DOHH2 (cell line): ENCODE data around the gene INSIG1.

Experiments used
- H3F3A ChIP-seq: fragments of 200-600 bp; sonication (generic), shearing (Covaris generic); 2 replicates; pipeline ENCODE4 v1.6.0; 2016; ENCODE audit warnings: antibody characterized with exemption, mild to moderate bottlenecking; ENCODE audit not compliant: control insufficient read depth, insufficient read depth
- H3K27ac ChIP-seq: fragments of 200-600 bp; sonication (generic); 2 replicates; pipeline ENCODE4 v1.5.1; 2014; ENCODE audit warnings: low read depth, mild to moderate bottlenecking, low read length, moderate library complexity
- H3K27me3 ChIP-seq: fragments of 200-600 bp; sonication (generic); 2 replicates; pipeline ENCODE4 v1.6.1; 2014; ENCODE audit warnings: mild to moderate bottlenecking, low read length, mixed read lengths; ENCODE audit not compliant: control insufficient read depth
- H3K36me3 ChIP-seq: fragments of 200-600 bp; sonication (generic); 2 replicates; pipeline ENCODE4 v1.6.1; 2014; ENCODE audit warnings: mild to moderate bottlenecking, low read length, moderate library complexity, mixed read lengths; ENCODE audit not compliant: control insufficient read depth
- H3K4me1 ChIP-seq: fragments of 200-600 bp; sonication (generic); 2 replicates; pipeline ENCODE4 v1.6.1; 2014; ENCODE audit warnings: mild to moderate bottlenecking, low read length, mixed read lengths; ENCODE audit not compliant: control insufficient read depth
- H3K4me2 ChIP-seq: fragments of 200-600 bp; sonication (generic); 2 replicates; pipeline ENCODE4 v1.6.0; 2014; ENCODE audit warnings: mild to moderate bottlenecking, low read length, moderate library complexity
- H3K4me3 ChIP-seq: fragments of 200-600 bp; sonication (generic); 2 replicates; pipeline ENCODE4 v1.5.1; 2014; ENCODE audit warnings: mild to moderate bottlenecking, low read length, mixed read lengths
- H3K79me2 ChIP-seq: fragments of 200-600 bp; sonication (generic); 2 replicates; pipeline ENCODE4 v1.6.1; 2014; ENCODE audit warnings: mild to moderate bottlenecking, low read length, mixed read lengths; ENCODE audit not compliant: control insufficient read depth
- H3K9me2 ChIP-seq: fragments of 200-600 bp; sonication (generic); replicated peaks from 2 replicates; pipeline ENCODE4 v1.6.1; 2014; ENCODE audit warnings: mild to moderate bottlenecking, low read length, mixed read lengths; ENCODE audit not compliant: control insufficient read depth
- H3K9me3 ChIP-seq: fragments of 200-600 bp; sonication (generic); 2 replicates; pipeline ENCODE4 v1.6.1; 2014; ENCODE audit warnings: antibody characterized with exemption, low read length, mixed read lengths; ENCODE audit not compliant: control insufficient read depth, insufficient read depth
- H4K20me1 ChIP-seq: fragments of 200-600 bp; sonication (generic); 2 replicates; pipeline ENCODE4 v1.6.0; 2014; ENCODE audit warnings: low read depth, mild to moderate bottlenecking, antibody characterized with exemption, low read length, moderate library complexity; ENCODE audit not compliant: control insufficient read depth, insufficient read depth
- CTCF ChIP-seq: fragments of 200-600 bp; sonication (generic); IDR thresholded peaks from one replicate; pipeline ENCODE4 v1.5.1; 2014; ENCODE audit warnings: antibody characterized with exemption, mild to moderate bottlenecking, low read depth, low read length; ENCODE audit not compliant: poor library complexity, severe bottlenecking
- EZH2phosphoT487 ChIP-seq: fragments of 200-600 bp; sonication (generic); IDR thresholded peaks from 2 replicates; pipeline ENCODE4 v1.6.1; 2017; ENCODE audit warnings: borderline replicate concordance, mild to moderate bottlenecking, antibody characterized with exemption, low read length, moderate library complexity, mixed read lengths

INSIG1 gene

GRCh38 chr7:155354371-155355048, 56.8 kb downstream of the INSIG1 start:
- Histone ChIP-seq H3K27ac (no peak overlapping the region), H3K27me3 (peaks cover 8% of the 10 kb centered on the region), H3K36me3 (no peaks in the 10 kb centered on the region), H4K20me1 (no peaks in the 10 kb centered on the region), H3K79me2 (no peaks in the 10 kb centered on the region), H3K9me3 (no peaks in the 10 kb centered on the region; the same call in 1 of the 2 replicates), H3K4me3 (no peak overlapping the region), H3F3A (no peaks in the 10 kb centered on the region), H3K4me2 (no peak overlapping the region), H3K9me2 (no peaks in the 10 kb centered on the region), H3K4me1 (peaks cover 1% of the 10 kb centered on the region)
- TF ChIP-seq EZH2phosphoT487: no peak
- TF ChIP-seq CTCF: no peak

GRCh38 chr7:155355176-155355575, 57.5 kb downstream of the INSIG1 start:
- H3K27me3 ChIP-seq: peaks cover 11% of the 10 kb centered on the region

GRCh38 chr7:155355745-155356144, 58.1 kb downstream of the INSIG1 start:
- Histone ChIP-seq H4K20me1 (no peaks in the 10 kb centered on the region), H3K9me3 (no peaks in the 10 kb centered on the region; the same call in 1 of the 2 replicates), H3K27me3 (peaks cover 11% of the 10 kb centered on the region), H3K4me2 (no peak overlapping the region), H3K79me2 (no peaks in the 10 kb centered on the region), H3K4me3 (no peak overlapping the region), H3F3A (no peaks in the 10 kb centered on the region), H3K36me3 (no peaks in the 10 kb centered on the region), H3K4me1 (peaks cover 13% of the 10 kb centered on the region), H3K27ac (no peak overlapping the region), H3K9me2 (no peaks in the 10 kb centered on the region)
- TF ChIP-seq CTCF: no peak
- no peak for TF ChIP-seq EZH2phosphoT487

More at GRCh38 chr7:155355176-155355575, 57.5 kb downstream of the INSIG1 start:
- Histone ChIP-seq H3K36me3 (no peaks in the 10 kb centered on the region), H3K4me1 (peaks cover 8% of the 10 kb centered on the region), H3K9me2 (no peaks in the 10 kb centered on the region), H3K27ac (no peak overlapping the region), H3K79me2 (no peaks in the 10 kb centered on the region), H3K4me3 (no peak overlapping the region), H3F3A (no peaks in the 10 kb centered on the region), H4K20me1 (no peaks in the 10 kb centered on the region), H3K4me2 (no peak overlapping the region), H3K9me3 (no peaks in the 10 kb centered on the region; the same call in 1 of the 2 replicates)
- no peak for TF ChIP-seq CTCF
- TF ChIP-seq EZH2phosphoT487: no peak
